ENCODE results near the gene RIN3.
A peak's percentile ranks its signal among the peaks of the same experiment; 100 is the strongest.

RIN3 gene

GRCh38 chr14:92652413-92653151 lies 139.0 kb downstream of the RIN3 start:
- DNase-seq, result no peak

- no peak for DNase-seq
These were observed 139.6 kb downstream of the RIN3 start for GRCh38 chr14:92653162-92653651.

GRCh38 chr14:92654239-92654901 lies 140.8 kb downstream of the RIN3 start:
- DNase-seq, result no peak

DNA sequence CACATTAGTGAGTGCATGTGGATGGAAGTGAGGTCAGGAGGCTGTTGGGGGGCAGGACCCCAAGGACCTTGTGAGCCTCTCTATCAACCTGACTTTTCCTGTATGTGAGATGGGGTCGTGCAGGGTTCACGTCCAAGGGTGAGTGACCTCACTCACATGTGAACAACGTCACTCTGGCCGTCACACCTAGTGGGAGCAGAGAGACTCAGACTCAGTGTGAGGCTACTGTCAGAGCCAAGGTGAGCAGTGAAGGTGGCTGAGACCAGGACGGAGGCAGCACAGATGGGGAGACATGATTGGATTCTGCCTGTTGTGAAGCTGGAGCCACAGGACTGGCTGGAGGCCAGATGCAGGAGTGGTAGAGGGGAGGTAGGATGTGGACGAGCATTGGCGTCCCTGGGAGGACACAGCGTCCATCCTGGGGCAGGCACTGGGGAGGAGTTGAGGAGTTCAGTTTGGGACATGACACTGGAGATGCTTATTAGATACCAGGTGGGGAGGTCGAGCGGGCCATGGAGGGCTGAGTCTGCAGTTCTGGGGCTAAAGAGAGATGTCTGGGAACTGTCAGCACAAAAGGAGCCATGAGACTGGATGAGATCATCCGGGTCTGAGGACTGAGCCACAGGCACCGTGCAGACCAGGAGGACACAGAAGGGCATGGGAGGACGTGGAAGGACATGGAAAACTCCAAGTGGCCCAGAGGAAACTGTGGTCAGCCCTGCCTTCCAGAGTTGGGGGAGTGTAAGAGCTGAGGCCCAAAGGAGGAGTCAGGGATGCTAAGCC lies 142.0 kb downstream of the RIN3 start:
- DNase-seq, result no peak

DNA sequence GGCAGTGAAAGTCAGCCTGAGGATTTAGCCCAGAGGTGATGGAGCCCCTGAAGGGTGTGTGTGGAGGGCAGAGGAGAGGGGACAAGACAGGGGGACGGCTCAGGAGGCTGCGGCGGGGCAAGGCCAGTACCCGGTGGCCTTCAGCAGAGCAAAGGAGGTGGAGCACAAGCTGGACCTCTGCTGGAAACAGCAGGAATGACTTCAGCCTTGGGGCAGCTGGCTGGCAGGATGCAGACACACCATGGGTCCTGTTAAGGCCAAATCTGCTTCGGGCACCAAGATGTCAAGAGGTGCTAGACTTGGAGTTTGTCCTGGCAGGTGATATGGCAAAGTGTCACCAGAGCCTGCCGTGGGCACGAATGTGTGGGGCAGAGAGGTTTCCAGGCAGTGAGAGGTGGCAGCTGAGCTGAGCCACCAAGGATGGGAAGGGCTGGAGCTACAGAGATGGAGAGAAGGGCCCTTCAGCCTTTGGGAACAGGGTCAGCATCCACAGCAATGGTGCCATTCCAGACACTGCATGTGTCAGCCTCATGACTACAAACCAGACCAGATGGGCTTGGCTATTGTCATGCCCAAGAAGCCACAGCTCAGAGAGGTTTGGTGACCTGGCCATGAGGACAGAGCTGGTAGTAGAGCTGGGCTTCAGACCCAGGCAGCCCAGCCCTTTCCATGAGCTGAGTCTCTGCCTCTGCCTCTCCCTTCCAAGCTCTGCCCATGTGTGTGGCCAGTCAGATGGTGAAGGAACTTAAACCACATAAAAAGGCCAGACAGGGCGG lies 142.9 kb downstream of the RIN3 start:
- peak; percentile 14 for DNase-seq

DNA sequence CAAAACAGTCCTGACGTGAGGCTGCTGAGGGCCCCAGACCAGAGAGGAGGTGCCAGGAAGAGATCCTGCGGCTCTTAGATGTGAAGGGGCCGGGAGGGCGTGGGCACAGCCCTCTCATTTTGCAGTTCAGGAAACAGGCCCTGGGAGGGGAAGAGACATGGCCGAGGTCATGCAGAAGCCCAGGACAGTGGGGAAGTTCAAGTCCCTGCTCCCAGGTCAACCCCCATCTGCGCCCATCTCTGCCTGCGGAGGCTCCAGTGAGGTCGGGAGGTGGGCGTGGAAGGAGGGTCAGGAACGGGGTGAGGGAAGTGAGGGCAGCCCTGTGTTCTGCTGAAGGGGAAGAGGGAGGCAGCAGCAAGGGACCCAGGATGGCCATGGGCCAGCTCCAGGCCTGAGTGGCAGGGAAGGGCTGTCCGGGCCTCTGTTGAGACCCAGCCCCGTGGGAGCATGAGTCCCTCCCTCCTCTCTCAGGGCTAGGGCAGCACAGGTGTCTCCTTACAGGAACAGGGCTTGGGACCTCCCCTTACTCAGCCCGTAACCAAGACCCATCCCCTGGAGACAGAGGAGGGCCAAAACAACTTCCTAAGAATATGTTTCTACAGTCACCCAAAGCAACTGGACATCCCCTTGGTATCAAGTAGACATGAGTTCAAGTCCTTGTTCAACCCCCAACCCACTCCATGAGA lies 144.0 kb downstream of the RIN3 start:
- no peak for DNase-seq

DNA sequence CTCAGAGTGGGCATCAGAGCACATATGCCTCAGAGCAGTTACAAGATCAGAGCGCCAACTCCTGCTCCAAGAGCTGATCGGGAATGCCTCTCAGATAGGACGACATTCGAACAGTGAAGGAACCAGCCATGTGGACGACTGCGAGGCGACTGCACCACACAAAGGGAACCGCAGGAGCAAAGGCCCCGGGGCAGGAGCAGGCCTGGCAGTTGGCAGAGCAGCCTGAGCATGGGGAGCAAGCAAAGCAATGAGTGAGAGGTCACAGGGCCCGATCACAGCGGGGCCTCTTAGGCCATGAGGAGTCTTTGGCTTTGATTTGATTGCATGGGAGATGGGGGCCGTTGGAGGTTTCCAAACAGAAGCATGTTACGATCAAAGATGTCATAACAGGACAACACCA lies 144.6 kb downstream of the RIN3 start:
- DNase-seq, result no peak

- DNase-seq, result no peak
These were observed 145.1 kb downstream of the RIN3 start for GRCh38 chr14:92658684-92659083.

DNA sequence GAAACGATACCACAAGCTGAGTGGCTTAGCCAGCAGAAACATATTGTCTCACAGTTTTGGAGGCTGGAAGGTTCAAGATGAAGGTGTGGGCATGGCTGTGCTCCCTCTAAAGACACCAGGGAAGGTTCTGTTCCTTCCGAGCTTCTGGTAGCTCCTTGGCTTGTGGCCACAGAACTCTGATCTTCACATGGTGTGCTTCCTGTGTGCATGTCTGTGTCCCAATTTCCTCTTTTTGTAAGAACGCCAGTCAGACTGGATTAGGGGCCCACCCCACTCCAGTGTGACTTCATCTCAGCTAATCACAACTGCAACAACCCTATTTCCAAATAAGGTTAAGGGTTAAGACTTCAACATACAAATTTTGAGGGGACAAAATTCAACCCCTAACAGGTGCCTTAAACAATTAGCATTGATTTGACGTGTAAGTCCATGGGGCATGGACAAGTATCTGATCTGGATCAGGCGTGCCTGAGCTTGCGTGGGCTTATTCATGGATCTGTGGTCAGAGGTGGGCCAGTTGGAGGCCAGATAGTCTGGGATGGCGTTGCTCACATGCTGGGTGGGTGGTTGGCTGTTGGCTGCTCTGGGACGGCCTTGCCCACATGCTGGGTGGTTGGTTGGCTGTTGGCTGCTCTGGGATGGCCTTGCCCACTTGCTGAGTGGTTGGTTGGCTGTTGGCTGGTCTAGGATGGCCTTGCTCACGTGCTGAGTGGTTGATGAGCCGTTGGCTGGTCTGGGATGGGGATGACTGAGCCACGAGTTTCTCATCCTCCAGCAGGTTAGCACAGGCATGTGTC lies 146.4 kb downstream of the RIN3 start:
- DNase-seq, result no peak

GRCh38 chr14:92660571-92660970 lies 147.0 kb downstream of the RIN3 start:
- DNase-seq, result no peak

- DNase-seq, result no peak
These were observed 149.5 kb downstream of the RIN3 start for GRCh38 chr14:92663049-92663448.

DNA sequence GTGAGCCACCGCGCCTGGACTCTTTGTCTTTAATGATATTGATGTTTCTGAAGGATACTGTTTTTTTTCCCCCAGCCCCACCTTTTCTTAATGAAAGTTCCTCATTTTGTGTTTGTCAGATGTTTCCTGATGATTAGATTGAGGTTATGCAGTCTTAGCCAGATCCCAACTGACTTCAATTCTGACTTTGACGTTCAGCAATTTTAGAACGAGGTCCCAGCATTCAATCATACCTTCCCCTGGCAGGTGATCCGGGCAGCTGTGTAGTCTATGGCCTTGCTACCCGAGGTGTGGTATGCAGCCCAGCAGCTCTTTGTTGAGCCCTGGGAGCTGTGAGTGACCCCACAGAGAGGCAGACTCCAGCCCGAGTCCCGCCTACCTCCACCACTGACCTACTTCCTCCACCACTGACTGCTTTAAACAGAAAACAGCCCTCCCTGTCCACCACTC lies 152.1 kb downstream of the RIN3 start:
- no peak for DNase-seq

- no peak for DNase-seq
These were observed 152.7 kb downstream of the RIN3 start for GRCh38 chr14:92666251-92666650.

GRCh38 chr14:92668276-92668973 lies 154.8 kb downstream of the RIN3 start:
- no peak for DNase-seq

GRCh38 chr14:92670160-92670559 lies 156.6 kb downstream of the RIN3 start:
- peak; percentile 88 for DNase-seq

GRCh38 chr14:92670643-92671366 lies 157.2 kb downstream of the RIN3 start:
- no peak for DNase-seq

GRCh38 chr14:92673601-92674150 lies 160.1 kb downstream of the RIN3 start:
- DNase-seq, result peak; percentile 74

GRCh38 chr14:92675421-92675820 lies 161.8 kb downstream of the RIN3 start:
- no peak for DNase-seq

DNA sequence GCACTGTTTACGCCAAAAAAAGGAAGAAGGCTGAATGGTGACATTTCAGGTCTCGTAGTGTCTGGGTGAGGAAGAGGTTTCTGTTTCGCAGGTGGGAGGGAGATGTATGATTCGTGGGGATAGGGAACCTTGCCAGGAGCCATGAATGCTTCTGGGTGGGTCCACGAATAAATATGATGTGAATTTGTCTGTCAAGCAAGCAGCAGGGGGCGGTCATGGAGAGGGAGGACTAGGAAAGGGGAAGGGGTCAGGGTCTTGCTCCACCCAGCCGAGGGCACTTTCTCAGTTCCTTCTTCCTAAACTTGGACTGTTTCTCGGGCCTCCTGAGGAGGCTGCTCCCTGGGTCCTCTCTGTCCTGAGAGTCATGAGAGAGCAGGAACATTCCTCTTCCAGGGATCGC lies 162.4 kb downstream of the RIN3 start:
- no peak for DNase-seq

All from NCI-H69 (cell line).